Neural cell (in vitro differentiated cells): ENCODE data around the gene SF3B4. TPM values are rescaled to one million over a fixed set of nuclear protein-coding genes. Genes with fewer than 3 reads are reported as not detected.
A peak's percentile ranks its signal among the peaks of the same experiment; 100 is the strongest.
"Not testable (repeated sequence)": the region's sequence is repeated elsewhere in the genome, so short reads cannot be mapped to it uniquely, and the experiment has no call there.

Experiments
- H2AFZ ChIP-seq: fragments of 200-600, 300-800 bp; sonication (generic), shearing (Covaris generic); 2 replicates; pipeline ENCODE4 v1.6.0; 2014; ENCODE audit warnings: low read depth, mild to moderate bottlenecking, antibody characterized with exemption, low read length, moderate library complexity
- H3F3A ChIP-seq: fragments of 200-600 bp; shearing (Covaris generic); 2 replicates; pipeline ENCODE4 v1.6.1; 2016; ENCODE audit warnings: mild to moderate bottlenecking, moderate library complexity, mixed read lengths, antibody characterized with exemption, low read length; ENCODE audit not compliant: insufficient read depth, poor library complexity, severe bottlenecking
- H3K27ac ChIP-seq: fragments of 200-600, 300-800 bp; sonication (generic), shearing (Covaris generic); 2 replicates; pipeline ENCODE4 v1.5.1; 2014; ENCODE audit warnings: mild to moderate bottlenecking, low read length, moderate library complexity
- H3K27me3 ChIP-seq: fragments of 300-800, 200-600 bp; sonication (generic), shearing (Covaris generic); 2 replicates; pipeline ENCODE4 v1.6.0; 2014; ENCODE audit warnings: mild to moderate bottlenecking, low read depth, low read length, moderate library complexity; ENCODE audit not compliant: insufficient read depth
- H3K36me3 ChIP-seq: fragments of 300-800, 200-600 bp; sonication (generic), shearing (Covaris generic); 2 replicates; pipeline ENCODE4 v1.5.1; 2014; ENCODE audit warnings: mild to moderate bottlenecking, antibody characterized with exemption, low read length, moderate library complexity; ENCODE audit not compliant: insufficient read depth
- H3K4me2 ChIP-seq: fragments of 300-800, 200-600 bp; sonication (generic), shearing (Covaris generic); 2 replicates; pipeline ENCODE4 v1.6.0; 2014; ENCODE audit warnings: mild to moderate bottlenecking, low read length
- H3K4me3 ChIP-seq: fragments of 300-800, 200-600 bp; sonication (generic), shearing (Covaris generic); 2 replicates; pipeline ENCODE4 v1.5.1; 2014; ENCODE audit warnings: mild to moderate bottlenecking, low read length, moderate library complexity
- H3K79me2 ChIP-seq: fragments of 200-600 bp; shearing (Covaris generic); replicated peaks from 2 replicates; pipeline ENCODE4 v1.6.0; 2014; ENCODE audit warnings: mild to moderate bottlenecking, low read length, moderate library complexity; ENCODE audit not compliant: insufficient read depth
- H3K9ac ChIP-seq: fragments of 300-800, 200-600 bp; sonication (generic), shearing (Covaris generic); 2 replicates; pipeline ENCODE4 v1.6.1; 2016; ENCODE audit warnings: mild to moderate bottlenecking, low read length, mixed read lengths
- H3K9me2 ChIP-seq: fragments of 200-600 bp; shearing (Covaris generic); 2 replicates; pipeline ENCODE4 v1.6.1; 2016; ENCODE audit warnings: mild to moderate bottlenecking, low read length, mixed read lengths; ENCODE audit not compliant: insufficient read depth
- H3K9me3 ChIP-seq: fragments of 200-600, 300-800 bp; sonication (generic), shearing (Covaris generic); 2 replicates; pipeline ENCODE4 v1.6.1; 2016; ENCODE audit warnings: mild to moderate bottlenecking, mixed run types, low read length, moderate library complexity, mixed read lengths
- H4K20me1 ChIP-seq: fragments of 200-600 bp; shearing (Covaris generic); 2 replicates; pipeline ENCODE4 v1.6.1; 2016; ENCODE audit warnings: mild to moderate bottlenecking, mixed run types; ENCODE audit not compliant: insufficient read depth
- EP300 ChIP-seq: fragments of 450-650 bp; conservative IDR thresholded peaks from 2 replicates; pipeline ENCODE4 v1.6.1; 2014; ENCODE audit warnings: antibody characterized with exemption, mild to moderate bottlenecking, moderate library complexity; ENCODE audit not compliant: poor library complexity, severe bottlenecking
- EZH2 ChIP-seq: fragments of 200-600, 300-800 bp; shearing (Covaris generic), sonication (generic); IDR thresholded peaks from 2 replicates; pipeline ENCODE4 v1.6.1; 2014; ENCODE audit warnings: antibody characterized with exemption, low read length, borderline replicate concordance, mild to moderate bottlenecking; ENCODE audit not compliant: insufficient read depth, poor library complexity, severe bottlenecking
- MXI1 ChIP-seq: fragments of 450-650 bp; conservative IDR thresholded peaks from 2 replicates; pipeline ENCODE4 v1.6.1; 2014; ENCODE audit warnings: antibody characterized with exemption, mild to moderate bottlenecking; ENCODE audit not compliant: poor library complexity, severe bottlenecking
- POLR2AphosphoS5 ChIP-seq: IDR thresholded peaks from 2 replicates; pipeline ENCODE4 v1.6.1; 2012
- RAD21 ChIP-seq: fragments of 450-650 bp; conservative IDR thresholded peaks from 2 replicates; pipeline ENCODE4 v1.6.1; 2014; ENCODE audit warnings: antibody characterized with exemption, mild to moderate bottlenecking, moderate library complexity
- SMC3 ChIP-seq: fragments of 450-650 bp; conservative IDR thresholded peaks from 2 replicates; pipeline ENCODE4 v1.6.1; 2014; ENCODE audit warnings: antibody characterized with exemption, mild to moderate bottlenecking, moderate library complexity; ENCODE audit not compliant: poor library complexity
- TAF1 ChIP-seq: IDR thresholded peaks from 2 replicates; pipeline ENCODE4 v1.6.1; 2012; ENCODE audit warnings: low read depth
- polyA plus RNA-seq: library from polyadenylated mRNA; depleted of rRNA; stranded (reverse); fragments of >200 nt; gene quantifications from 2 replicates; pipeline ENCODE4 v1.2.3, GENCODE V29; 2014
- TF ChIP-seq, protein P1 (sequence below): fragments of 450-650 bp; IDR thresholded peaks from 2 replicates; pipeline ENCODE4 v1.5.1; 2014; ENCODE audit warnings: antibody characterized with exemption, mild to moderate bottlenecking, moderate library complexity; ENCODE audit not compliant: poor library complexity, severe bottlenecking
- TF ChIP-seq, protein P2 (sequence below): IDR thresholded peaks from 2 replicates; pipeline ENCODE4 v1.6.1; 2012; ENCODE audit warnings: borderline replicate concordance

The SF3B4 gene
- polyA plus RNA-seq, 1 donor from 2014 or later, result 14.1 TPM

- no peak overlapping the region for H2AFZ ChIP-seq
- H4K20me1 ChIP-seq, result no peaks in the 10 kb centered on the region
- H3K4me3 ChIP-seq, result no peak overlapping the region
- no peak overlapping the region for H3K4me2 ChIP-seq
- H3K9me2 ChIP-seq, result no peaks in the 10 kb centered on the region
- H3K36me3 ChIP-seq, result no peaks in the 10 kb centered on the region
- no peak overlapping the region for H3K9ac ChIP-seq
- H3K9me3 ChIP-seq, result no peaks in the 10 kb centered on the region
- H3K27ac ChIP-seq, result no peak overlapping the region
- no peaks in the 10 kb centered on the region for H3K27me3 ChIP-seq
- no peaks in the 10 kb centered on the region for H3F3A ChIP-seq
- no peak for TF ChIP-seq EZH2
- TF ChIP-seq POLR2AphosphoS5, result no peak
- no peak for TF ChIP-seq TAF1
- TF ChIP-seq SMC3, result no peak
- TF ChIP-seq RAD21, result no peak
- TF ChIP-seq, protein P1, sequence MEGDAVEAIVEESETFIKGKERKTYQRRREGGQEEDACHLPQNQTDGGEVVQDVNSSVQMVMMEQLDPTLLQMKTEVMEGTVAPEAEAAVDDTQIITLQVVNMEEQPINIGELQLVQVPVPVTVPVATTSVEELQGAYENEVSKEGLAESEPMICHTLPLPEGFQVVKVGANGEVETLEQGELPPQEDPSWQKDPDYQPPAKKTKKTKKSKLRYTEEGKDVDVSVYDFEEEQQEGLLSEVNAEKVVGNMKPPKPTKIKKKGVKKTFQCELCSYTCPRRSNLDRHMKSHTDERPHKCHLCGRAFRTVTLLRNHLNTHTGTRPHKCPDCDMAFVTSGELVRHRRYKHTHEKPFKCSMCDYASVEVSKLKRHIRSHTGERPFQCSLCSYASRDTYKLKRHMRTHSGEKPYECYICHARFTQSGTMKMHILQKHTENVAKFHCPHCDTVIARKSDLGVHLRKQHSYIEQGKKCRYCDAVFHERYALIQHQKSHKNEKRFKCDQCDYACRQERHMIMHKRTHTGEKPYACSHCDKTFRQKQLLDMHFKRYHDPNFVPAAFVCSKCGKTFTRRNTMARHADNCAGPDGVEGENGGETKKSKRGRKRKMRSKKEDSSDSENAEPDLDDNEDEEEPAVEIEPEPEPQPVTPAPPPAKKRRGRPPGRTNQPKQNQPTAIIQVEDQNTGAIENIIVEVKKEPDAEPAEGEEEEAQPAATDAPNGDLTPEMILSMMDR, result no peak
- no peak for TF ChIP-seq EP300
- TF ChIP-seq MXI1, result no peak
- TF ChIP-seq, protein P2, sequence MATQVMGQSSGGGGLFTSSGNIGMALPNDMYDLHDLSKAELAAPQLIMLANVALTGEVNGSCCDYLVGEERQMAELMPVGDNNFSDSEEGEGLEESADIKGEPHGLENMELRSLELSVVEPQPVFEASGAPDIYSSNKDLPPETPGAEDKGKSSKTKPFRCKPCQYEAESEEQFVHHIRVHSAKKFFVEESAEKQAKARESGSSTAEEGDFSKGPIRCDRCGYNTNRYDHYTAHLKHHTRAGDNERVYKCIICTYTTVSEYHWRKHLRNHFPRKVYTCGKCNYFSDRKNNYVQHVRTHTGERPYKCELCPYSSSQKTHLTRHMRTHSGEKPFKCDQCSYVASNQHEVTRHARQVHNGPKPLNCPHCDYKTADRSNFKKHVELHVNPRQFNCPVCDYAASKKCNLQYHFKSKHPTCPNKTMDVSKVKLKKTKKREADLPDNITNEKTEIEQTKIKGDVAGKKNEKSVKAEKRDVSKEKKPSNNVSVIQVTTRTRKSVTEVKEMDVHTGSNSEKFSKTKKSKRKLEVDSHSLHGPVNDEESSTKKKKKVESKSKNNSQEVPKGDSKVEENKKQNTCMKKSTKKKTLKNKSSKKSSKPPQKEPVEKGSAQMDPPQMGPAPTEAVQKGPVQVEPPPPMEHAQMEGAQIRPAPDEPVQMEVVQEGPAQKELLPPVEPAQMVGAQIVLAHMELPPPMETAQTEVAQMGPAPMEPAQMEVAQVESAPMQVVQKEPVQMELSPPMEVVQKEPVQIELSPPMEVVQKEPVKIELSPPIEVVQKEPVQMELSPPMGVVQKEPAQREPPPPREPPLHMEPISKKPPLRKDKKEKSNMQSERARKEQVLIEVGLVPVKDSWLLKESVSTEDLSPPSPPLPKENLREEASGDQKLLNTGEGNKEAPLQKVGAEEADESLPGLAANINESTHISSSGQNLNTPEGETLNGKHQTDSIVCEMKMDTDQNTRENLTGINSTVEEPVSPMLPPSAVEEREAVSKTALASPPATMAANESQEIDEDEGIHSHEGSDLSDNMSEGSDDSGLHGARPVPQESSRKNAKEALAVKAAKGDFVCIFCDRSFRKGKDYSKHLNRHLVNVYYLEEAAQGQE, result no peak
- H3K79me2 ChIP-seq, result no peaks in the 10 kb centered on the region
These were observed 35.1 kb upstream of the SF3B4 start for GRCh38 chr1:149962736-149963135.

DNA sequence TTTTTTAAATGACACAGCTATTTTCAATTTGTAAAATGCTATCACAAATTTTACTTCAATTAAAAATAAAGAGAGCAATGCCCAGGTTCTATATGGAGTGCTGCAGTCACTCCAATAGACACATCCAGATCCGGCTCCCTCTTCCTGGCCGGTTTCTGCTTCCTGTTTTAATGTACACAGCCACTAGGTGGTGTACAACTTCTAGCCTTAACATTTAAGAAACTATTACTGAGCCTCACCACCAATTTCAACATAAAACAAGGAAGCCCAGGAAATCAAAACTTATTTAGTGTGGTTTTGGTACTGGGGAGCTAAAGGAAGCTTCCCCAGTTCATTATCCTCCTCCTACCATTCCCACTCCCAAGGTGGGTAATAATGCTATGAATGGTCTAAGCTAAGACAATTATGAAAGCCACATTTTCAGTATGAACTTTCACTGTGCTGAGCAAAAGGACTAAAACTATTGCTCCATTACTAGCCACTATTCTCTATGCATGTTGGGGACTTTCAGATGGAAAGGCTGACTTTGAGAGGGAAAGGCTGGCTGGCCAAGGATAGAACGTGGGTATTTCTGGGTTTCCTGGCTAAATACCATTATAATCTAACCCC lies 34.5 kb upstream of the SF3B4 start:
- Histone ChIP-seq H3K9me2 (no peaks in the 10 kb centered on the region), H3K9me3 (no peaks in the 10 kb centered on the region), H4K20me1 (no peaks in the 10 kb centered on the region), H2AFZ (no peak overlapping the region), H3K4me3 (no peak overlapping the region), H3K36me3 (no peaks in the 10 kb centered on the region), H3K27me3 (no peaks in the 10 kb centered on the region), H3K4me2 (no peak overlapping the region), H3K79me2 (no peaks in the 10 kb centered on the region), H3K27ac (no peak overlapping the region), H3F3A (no peaks in the 10 kb centered on the region), H3K9ac (no peak overlapping the region)
- TF ChIP-seq TAF1, result no peak
- no peak for TF ChIP-seq EP300
- TF ChIP-seq MXI1, result no peak
- TF ChIP-seq RAD21, result peak; percentile 83
- no peak for TF ChIP-seq POLR2AphosphoS5
- no peak for TF ChIP-seq EZH2
- peak; percentile 88 for TF ChIP-seq SMC3
- TF ChIP-seq, protein P2, result no peak
- TF ChIP-seq, protein P1, result peak; percentile 85

- not testable (repeated sequence) for H3K27me3 ChIP-seq, H3K9me3 ChIP-seq, H3K9ac ChIP-seq, H3K9me2 ChIP-seq, H3K36me3 ChIP-seq, H3K27ac ChIP-seq, H3F3A ChIP-seq, H3K4me2 ChIP-seq, H4K20me1 ChIP-seq, H2AFZ ChIP-seq, H3K79me2 ChIP-seq, H3K4me3 ChIP-seq
These were observed 29.9 kb upstream of the SF3B4 start for GRCh38 chr1:149957548-149957947.
